K562 (cell line): Measurements from ENCODE around the gene SLC38A8. TPM values are rescaled to one million over a fixed set of nuclear protein-coding genes. Genes with fewer than 3 reads are reported as not detected.

Experiments
- E2F3 ChIP-seq: fragments of 250-450 bp; sonication (Bioruptor Pico); IDR thresholded peaks from 2 replicates; pipeline ENCODE4 v1.4.0; 2020; ENCODE audit warnings: mild to moderate bottlenecking
- EP400 ChIP-seq: fragments of 450-650 bp; IDR thresholded peaks from 2 replicates; pipeline ENCODE4 v1.6.1; 2017; ENCODE audit warnings: antibody characterized with exemption, mild to moderate bottlenecking, moderate library complexity
- ETS2 ChIP-seq: IDR thresholded peaks from 2 replicates; pipeline ENCODE4 v1.6.1; 2016; ENCODE audit warnings: borderline replicate concordance, missing genetic modification characterization, mild to moderate bottlenecking, moderate library complexity, missing compliant biosample characterization; ENCODE audit not compliant: poor library complexity, severe bottlenecking
- GABPA ChIP-seq: fragments of 200-800 bp; sonication (Bioruptor generic); conservative IDR thresholded peaks from 2 replicates; pipeline ENCODE4 v1.6.1; 2016; ENCODE audit warnings: low read depth, missing genetic modification characterization, missing compliant biosample characterization
- IFI16 ChIP-seq: fragments of 250-450 bp; sonication (Bioruptor Pico); IDR thresholded peaks from 2 replicates; pipeline ENCODE4 v2.1.2; 2022; ENCODE audit warnings: mild to moderate bottlenecking, inconsistent platforms
- JUND ChIP-seq, 2 experiments: IDR thresholded peaks; 2 replicates in 1 of 2; 3 replicates in 1 of 2; pipeline ENCODE4 v1.6.1; 2011; ENCODE audit warnings: borderline replicate concordance in 2 of 2, low read depth in 2 of 2, low read length in 2 of 2, improper control_type of control experiment in 1 of 2, missing biosample characterization in 1 of 2, missing genetic modification characterization in 1 of 2, missing genetic modification reagents in 1 of 2
- KDM5B ChIP-seq: fragments of 200-600 bp; sonication (generic); IDR thresholded peaks from 2 replicates; pipeline ENCODE4 v1.6.1; 2012; ENCODE audit warnings: low read depth, mild to moderate bottlenecking, moderate library complexity, low read length, control low read depth, inconsistent platforms; ENCODE audit not compliant: insufficient replicate concordance
- KLF10 ChIP-seq: fragments of 250-450 bp; sonication (Bioruptor Pico); IDR thresholded peaks from 2 replicates; pipeline ENCODE4 v1.6.1; 2021; ENCODE audit warnings: matching md5 sums
- LEF1 ChIP-seq: fragments of 450-650 bp; IDR thresholded peaks from 2 replicates; pipeline ENCODE4 v1.6.1; 2016; ENCODE audit warnings: mild to moderate bottlenecking
- MBD2 ChIP-seq: sonication (generic); IDR thresholded peaks from 2 replicates; pipeline ENCODE4 v1.6.1; 2016; ENCODE audit warnings: low read depth, borderline replicate concordance
- MCM2 ChIP-seq: fragments of 450-650 bp; IDR thresholded peaks from 2 replicates; pipeline ENCODE4 v1.6.1; 2017; ENCODE audit warnings: low read depth, mild to moderate bottlenecking
- MEF2D ChIP-seq: conservative IDR thresholded peaks from 2 replicates; pipeline ENCODE4 v1.6.1; 2016; ENCODE audit warnings: low read depth, missing genetic modification characterization, missing compliant biosample characterization
- RBM22 ChIP-seq: fragments of 200-400 bp; formaldehyde crosslinking; IDR thresholded peaks from 2 replicates; pipeline ENCODE4 v1.6.1; 2018; ENCODE audit warnings: low read length, low read depth; ENCODE audit not compliant: poor library complexity, severe bottlenecking
- RCOR1 ChIP-seq, 2 experiments: IDR thresholded peaks; 2 replicates each; pipeline ENCODE4 v1.6.1; 2012; ENCODE audit warnings: low read depth in 2 of 2, low read length in 2 of 2, borderline replicate concordance in 1 of 2, improper control_type of control experiment in 1 of 2
- SLC30A9 ChIP-seq: fragments of 250-450 bp; sonication (Bioruptor Pico); IDR thresholded peaks from 2 replicates; pipeline ENCODE4 v1.8.0; 2022; ENCODE audit warnings: mild to moderate bottlenecking, moderate library complexity
- SMAD1 ChIP-seq: fragments of 150-350 bp; IDR thresholded peaks from 2 replicates; pipeline ENCODE4 v1.6.1; 2014; ENCODE audit warnings: low read length, low read depth; ENCODE audit not compliant: partially characterized antibody
- SRF ChIP-seq, 2 experiments: fragments of 250-450, 450-650 bp in 1 of 2; sonication (Bioruptor Pico) in 1 of 2; sonication (generic) in 1 of 2; formaldehyde crosslinking; IDR thresholded peaks; 2 replicates each; pipeline versions ENCODE4 v1.5.0 to v1.5.1; 2020 to 2022; ENCODE audit warnings: mild to moderate bottlenecking in 1 of 2, missing genetic modification reagents in 1 of 2
- TFAM ChIP-seq: fragments of 250-450 bp; sonication (Bioruptor Pico); conservative IDR thresholded peaks from 2 replicates; pipeline ENCODE4 v1.5.0; 2021; ENCODE audit warnings: mild to moderate bottlenecking, moderate library complexity
- ZZZ3 ChIP-seq: fragments of 450-650 bp; IDR thresholded peaks from 2 replicates; pipeline ENCODE4 v1.6.1; 2016; ENCODE audit warnings: antibody characterized with exemption, mild to moderate bottlenecking, moderate library complexity
- polyA plus RNA-seq, 8 experiments: library from polyadenylated mRNA; depleted of rRNA in 4 of 8; stranded (reverse) in 5 of 8; unstranded in 3 of 8; fragments of >200 nt; fragmentation: Nextera tagmentation in 2 of 8; fragmentation: Illumina TruSeq in 1 of 8; extraction: Ambion mirVana in 2 of 8; extraction: Trizol in 1 of 8; gene quantifications; 2 replicates each; pipeline versions ENCODE4 v1.2.1 to v1.2.3, GENCODE V29; 2011 to 2014; ENCODE audit warnings: inconsistent platforms in 1 of 8, missing spikeins in 1 of 8
- total RNA-seq, 7 experiments: library from RNA; depleted of rRNA in 6 of 7; stranded (reverse); fragments of >200 nt in 6 of 7; fragmentation: Illumina TruSeq in 2 of 7; extraction: Trizol in 2 of 7; gene quantifications; 2 replicates each; pipeline versions ENCODE4 v1.2.1 to v1.2.3, GENCODE V29; 2011 to 2021; ENCODE audit warnings: low replicate concordance in 1 of 7
- TF ChIP-seq, protein P1 (sequence below): fragments of 250-450 bp; sonication (Bioruptor Pico); IDR thresholded peaks from 2 replicates; pipeline ENCODE4 v1.8.0; 2021; ENCODE audit warnings: borderline replicate concordance, mild to moderate bottlenecking, moderate library complexity; ENCODE audit not compliant: poor library complexity, severe bottlenecking
- TF ChIP-seq, protein P2 (sequence below): fragments of 250-450 bp; sonication (Bioruptor Pico); IDR thresholded peaks from 2 replicates; pipeline ENCODE4 v1.4.0; 2020; ENCODE audit warnings: mild to moderate bottlenecking, moderate library complexity, borderline replicate concordance
- TF ChIP-seq, protein P3 (sequence below): fragments of 150-350 bp; conservative IDR thresholded peaks from 2 replicates; pipeline ENCODE4 v1.6.1; 2014; ENCODE audit warnings: low read length

SLC38A8 gene
- total and polyA plus RNA-seq, 9 of the 15 experiments (the other 6 are each of a cell fraction or from before 2014, with no cell fraction given): 0.28 TPM; not detected in 8

DNA sequence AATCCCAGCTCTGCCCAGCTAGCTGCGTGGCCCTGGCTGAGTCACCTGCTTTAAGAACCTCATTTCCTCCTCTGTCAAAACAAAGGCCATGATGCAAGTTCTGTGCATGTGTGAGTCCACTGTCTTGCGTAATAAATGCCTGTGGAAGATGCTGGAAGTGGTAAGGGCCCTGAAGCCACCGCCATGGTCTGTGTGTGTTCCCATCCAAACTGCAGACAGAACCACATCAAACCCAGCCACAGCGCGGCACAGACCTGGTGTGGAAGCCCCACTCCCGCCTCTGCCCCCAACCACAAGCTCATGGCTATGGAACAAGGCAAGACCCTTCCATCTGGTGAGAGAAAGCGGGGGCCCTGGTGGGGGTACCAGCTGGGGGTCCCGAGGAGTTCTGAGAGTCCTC is 48.5 kb downstream of the SLC38A8 start (continued):
- no peak for TF ChIP-seq SRF (CRISPR knock-in tag; IDR thresholded peaks at IDR 0.05)
- no peak for TF ChIP-seq LEF1
- no peak for TF ChIP-seq MCM2
- TF ChIP-seq, protein P1, sequence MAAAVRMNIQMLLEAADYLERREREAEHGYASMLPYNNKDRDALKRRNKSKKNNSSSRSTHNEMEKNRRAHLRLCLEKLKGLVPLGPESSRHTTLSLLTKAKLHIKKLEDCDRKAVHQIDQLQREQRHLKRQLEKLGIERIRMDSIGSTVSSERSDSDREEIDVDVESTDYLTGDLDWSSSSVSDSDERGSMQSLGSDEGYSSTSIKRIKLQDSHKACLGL (CRISPR knock-in tag): no peak
- no peak for TF ChIP-seq KDM5B
- peak; percentile 36; the same call in 1 of the 2 replicates for TF ChIP-seq GABPA
- no peak for TF ChIP-seq MEF2D (tag)
- TF ChIP-seq ETS2 (tag): no peak
- TF ChIP-seq TFAM (CRISPR knock-in tag): no peak
- TF ChIP-seq SLC30A9 (CRISPR knock-in tag): no peak
- TF ChIP-seq JUND (IDR thresholded peaks at IDR 0.05; ENCODE audit: borderline replicate concordance, low read depth, low read length): peak; percentile 55; the same call in 1 of the 2 replicates
- TF ChIP-seq JUND (tag; IDR thresholded peaks at IDR 0.05; ENCODE audit: borderline replicate concordance, low read depth, low read length): no peak; the same call in 2 of the 3 replicates
- TF ChIP-seq KLF10 (CRISPR knock-in tag): no peak
- 0 out of 4 replicates have a peak, but pooled peaks of 1 of the 2 experiments have one; percentile 12 for TF ChIP-seq RCOR1 (IDR thresholded peaks at IDR 0.05; ENCODE audit: borderline replicate concordance in 1 of 2, low read depth in 2 of 2, low read length in 2 of 2)
- no peak for TF ChIP-seq SMAD1
- no peak for TF ChIP-seq RBM22
- TF ChIP-seq IFI16 (CRISPR knock-in tag): no peak
- no peak for TF ChIP-seq MBD2
- TF ChIP-seq, protein P2, sequence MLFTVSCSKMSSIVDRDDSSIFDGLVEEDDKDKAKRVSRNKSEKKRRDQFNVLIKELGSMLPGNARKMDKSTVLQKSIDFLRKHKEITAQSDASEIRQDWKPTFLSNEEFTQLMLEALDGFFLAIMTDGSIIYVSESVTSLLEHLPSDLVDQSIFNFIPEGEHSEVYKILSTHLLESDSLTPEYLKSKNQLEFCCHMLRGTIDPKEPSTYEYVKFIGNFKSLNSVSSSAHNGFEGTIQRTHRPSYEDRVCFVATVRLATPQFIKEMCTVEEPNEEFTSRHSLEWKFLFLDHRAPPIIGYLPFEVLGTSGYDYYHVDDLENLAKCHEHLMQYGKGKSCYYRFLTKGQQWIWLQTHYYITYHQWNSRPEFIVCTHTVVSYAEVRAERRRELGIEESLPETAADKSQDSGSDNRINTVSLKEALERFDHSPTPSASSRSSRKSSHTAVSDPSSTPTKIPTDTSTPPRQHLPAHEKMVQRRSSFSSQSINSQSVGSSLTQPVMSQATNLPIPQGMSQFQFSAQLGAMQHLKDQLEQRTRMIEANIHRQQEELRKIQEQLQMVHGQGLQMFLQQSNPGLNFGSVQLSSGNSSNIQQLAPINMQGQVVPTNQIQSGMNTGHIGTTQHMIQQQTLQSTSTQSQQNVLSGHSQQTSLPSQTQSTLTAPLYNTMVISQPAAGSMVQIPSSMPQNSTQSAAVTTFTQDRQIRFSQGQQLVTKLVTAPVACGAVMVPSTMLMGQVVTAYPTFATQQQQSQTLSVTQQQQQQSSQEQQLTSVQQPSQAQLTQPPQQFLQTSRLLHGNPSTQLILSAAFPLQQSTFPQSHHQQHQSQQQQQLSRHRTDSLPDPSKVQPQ: no peak
- TF ChIP-seq E2F3 (CRISPR knock-in tag): no peak
- TF ChIP-seq EP400: no peak
- TF ChIP-seq ZZZ3: no peak
- TF ChIP-seq, protein P3, sequence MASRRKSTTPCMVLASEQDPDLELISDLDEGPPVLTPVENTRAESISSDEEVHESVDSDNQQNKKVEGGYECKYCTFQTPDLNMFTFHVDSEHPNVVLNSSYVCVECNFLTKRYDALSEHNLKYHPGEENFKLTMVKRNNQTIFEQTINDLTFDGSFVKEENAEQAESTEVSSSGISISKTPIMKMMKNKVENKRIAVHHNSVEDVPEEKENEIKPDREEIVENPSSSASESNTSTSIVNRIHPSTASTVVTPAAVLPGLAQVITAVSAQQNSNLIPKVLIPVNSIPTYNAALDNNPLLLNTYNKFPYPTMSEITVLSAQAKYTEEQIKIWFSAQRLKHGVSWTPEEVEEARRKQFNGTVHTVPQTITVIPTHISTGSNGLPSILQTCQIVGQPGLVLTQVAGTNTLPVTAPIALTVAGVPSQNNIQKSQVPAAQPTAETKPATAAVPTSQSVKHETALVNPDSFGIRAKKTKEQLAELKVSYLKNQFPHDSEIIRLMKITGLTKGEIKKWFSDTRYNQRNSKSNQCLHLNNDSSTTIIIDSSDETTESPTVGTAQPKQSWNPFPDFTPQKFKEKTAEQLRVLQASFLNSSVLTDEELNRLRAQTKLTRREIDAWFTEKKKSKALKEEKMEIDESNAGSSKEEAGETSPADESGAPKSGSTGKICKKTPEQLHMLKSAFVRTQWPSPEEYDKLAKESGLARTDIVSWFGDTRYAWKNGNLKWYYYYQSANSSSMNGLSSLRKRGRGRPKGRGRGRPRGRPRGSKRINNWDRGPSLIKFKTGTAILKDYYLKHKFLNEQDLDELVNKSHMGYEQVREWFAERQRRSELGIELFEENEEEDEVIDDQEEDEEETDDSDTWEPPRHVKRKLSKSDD: no peak
